Hepatocyte (in vitro differentiated cells): ENCODE results near the gene PSMG4. TPM values are rescaled to one million over a fixed set of nuclear protein-coding genes. Genes with fewer than 3 reads are reported as not detected.

Experiments used
- DNase-seq: peaks from one replicate; pipeline ENCODE4 v3.0.0-alpha.2; 2016; ENCODE audit warnings: low spot score
- H2AFZ ChIP-seq: fragments of 200-600 bp; sonication (generic); 2 replicates; pipeline ENCODE4 v1.6.0; 2016; ENCODE audit warnings: antibody characterized with exemption, mild to moderate bottlenecking
- H3K27ac ChIP-seq: fragments of 200-600 bp; sonication (generic); 2 replicates; pipeline ENCODE4 v1.5.1; 2016; ENCODE audit warnings: mild to moderate bottlenecking
- H3K27me3 ChIP-seq: fragments of 200-600 bp; sonication (generic); 2 replicates; pipeline ENCODE4 v1.6.1; 2016
- H3K36me3 ChIP-seq: fragments of 200-600 bp; sonication (generic); replicated peaks from 2 replicates; pipeline ENCODE4 v1.5.1; 2016; ENCODE audit warnings: low read depth; ENCODE audit not compliant: insufficient read depth
- H3K4me1 ChIP-seq: fragments of 200-600 bp; sonication (generic); 2 replicates; pipeline ENCODE4 v1.5.1; 2016; ENCODE audit warnings: mild to moderate bottlenecking, moderate library complexity; ENCODE audit not compliant: insufficient read depth
- H3K4me2 ChIP-seq: fragments of 200-600 bp; sonication (generic); 2 replicates; pipeline ENCODE4 v1.6.0; 2016
- H3K4me3 ChIP-seq: fragments of 200-600 bp; sonication (generic); 2 replicates; pipeline ENCODE4 v1.5.1; 2016; ENCODE audit warnings: mild to moderate bottlenecking
- H3K79me2 ChIP-seq: fragments of 200-600 bp; sonication (generic); 2 replicates; pipeline ENCODE4 v1.6.0; 2017; ENCODE audit warnings: mild to moderate bottlenecking
- H3K9me2 ChIP-seq: fragments of 200-600 bp; sonication (generic); replicated peaks from 2 replicates; pipeline ENCODE4 v1.6.0; 2017; ENCODE audit warnings: mild to moderate bottlenecking; ENCODE audit not compliant: insufficient read depth
- H3K9me3 ChIP-seq: fragments of 200-600 bp; sonication (generic); 2 replicates; pipeline ENCODE4 v1.5.1; 2016; ENCODE audit warnings: low read depth, mild to moderate bottlenecking
- H4K20me1 ChIP-seq: fragments of 200-600 bp; sonication (generic); 2 replicates; pipeline ENCODE4 v1.6.0; 2016; ENCODE audit warnings: mild to moderate bottlenecking; ENCODE audit not compliant: insufficient read depth, poor library complexity, severe bottlenecking
- EZH2 ChIP-seq: fragments of 200-600 bp; sonication (generic); IDR thresholded peaks from 2 replicates; pipeline ENCODE4 v1.6.1; 2016; ENCODE audit warnings: antibody characterized with exemption, mild to moderate bottlenecking, borderline replicate concordance
- EZH2phosphoT487 ChIP-seq: fragments of 200-600 bp; sonication (generic); IDR thresholded peaks from one replicate; pipeline ENCODE4 v1.6.1; 2018; ENCODE audit warnings: antibody characterized with exemption, mild to moderate bottlenecking, low read depth, moderate library complexity; ENCODE audit not compliant: unreplicated experiment, severe bottlenecking
- WGBS: methylation state at CpG from one replicate; pipeline ENCODE4 v1.1.6; 2016; ENCODE audit warnings: low lambda C conversion rate; ENCODE audit errors: missing lambda C conversion rate; 5-methylcytosine and 5-hydroxymethylcytosine counted together
- polyA plus RNA-seq: library from polyadenylated mRNA; unstranded; fragments of >200 nt; fragmentation: Nextera tagmentation; extraction: Ambion mirVana; gene quantifications from 2 replicates; pipeline ENCODE4 v1.2.1, GENCODE V29; 2016
- total RNA-seq: library from RNA; depleted of rRNA; stranded (reverse); fragments of >200 nt; gene quantifications from 2 replicates; pipeline ENCODE4 v1.2.3, GENCODE V29; 2014
- TF ChIP-seq, protein P1 (sequence below): fragments of 200-600 bp; sonication (generic); IDR thresholded peaks from 2 replicates; pipeline ENCODE4 v1.5.1; 2016; ENCODE audit warnings: antibody characterized with exemption, mild to moderate bottlenecking; ENCODE audit not compliant: poor library complexity

Gene PSMG4
- total and polyA plus RNA-seq, 2 experiments from 2014 or later, result 15.5 to 26.4 TPM

DNA sequence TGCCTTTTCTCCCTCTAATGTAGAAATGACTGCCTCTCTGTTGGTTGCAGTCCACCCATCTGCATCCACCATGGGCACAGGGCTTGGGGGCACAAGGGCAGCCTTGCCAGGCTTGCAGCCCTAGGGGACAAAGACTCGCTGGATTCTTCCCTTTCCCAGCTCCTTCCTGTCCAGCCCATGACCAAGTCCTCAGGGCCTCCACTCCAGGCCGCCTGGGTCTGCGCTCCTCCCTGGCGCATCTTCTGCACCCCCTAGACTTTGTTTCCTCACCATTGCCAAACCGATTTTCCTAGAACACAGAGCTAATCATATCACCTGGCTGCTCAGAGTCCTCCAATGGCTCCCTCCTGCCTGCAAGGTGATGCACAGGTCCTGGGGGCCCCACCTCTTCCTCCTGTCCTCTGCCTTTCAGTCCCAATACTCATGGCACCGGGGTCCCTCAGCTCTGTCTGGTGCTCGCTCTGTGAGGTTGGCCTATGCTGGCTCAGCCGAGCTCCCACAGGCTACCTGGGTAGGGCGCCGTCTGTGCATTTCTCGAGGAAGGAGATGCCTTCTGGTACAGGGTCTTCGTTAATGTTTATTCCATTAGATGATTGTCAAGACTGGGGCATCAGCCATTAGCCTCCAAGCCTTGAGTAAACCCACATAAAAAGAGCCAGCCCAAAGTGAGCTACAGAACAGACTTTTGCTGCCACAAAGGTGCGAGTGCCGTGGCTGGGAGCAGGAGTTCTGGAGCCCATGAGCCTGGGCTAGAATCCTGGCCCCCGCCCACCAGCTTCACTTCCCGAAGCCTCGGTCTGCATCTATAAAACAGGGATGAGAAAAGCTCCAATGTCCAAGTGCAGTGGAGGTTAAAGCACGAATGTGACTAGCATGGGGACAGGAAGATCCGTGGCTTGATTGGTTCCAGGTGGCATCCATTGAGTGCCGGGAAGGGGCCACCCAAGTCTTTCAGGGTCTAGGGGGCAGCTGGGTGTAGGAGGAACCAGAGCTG, 17.7 kb downstream of the PSMG4 start:
- Histone ChIP-seq H3K4me2 (no peak overlapping the region), H3K9me2 (no peaks in the 10 kb centered on the region), H3K27ac (no peak overlapping the region), H3K4me3 (no peak overlapping the region), H3K79me2 (no peaks in the 10 kb centered on the region), H2AFZ (no peak overlapping the region), H3K9me3 (no peaks in the 10 kb centered on the region), H3K27me3 (no peaks in the 10 kb centered on the region), H3K36me3 (no peaks in the 10 kb centered on the region), H3K4me1 (no peaks in the 10 kb centered on the region), H4K20me1 (no peaks in the 10 kb centered on the region)
- no peak for DNase-seq
- TF ChIP-seq, protein P1, sequence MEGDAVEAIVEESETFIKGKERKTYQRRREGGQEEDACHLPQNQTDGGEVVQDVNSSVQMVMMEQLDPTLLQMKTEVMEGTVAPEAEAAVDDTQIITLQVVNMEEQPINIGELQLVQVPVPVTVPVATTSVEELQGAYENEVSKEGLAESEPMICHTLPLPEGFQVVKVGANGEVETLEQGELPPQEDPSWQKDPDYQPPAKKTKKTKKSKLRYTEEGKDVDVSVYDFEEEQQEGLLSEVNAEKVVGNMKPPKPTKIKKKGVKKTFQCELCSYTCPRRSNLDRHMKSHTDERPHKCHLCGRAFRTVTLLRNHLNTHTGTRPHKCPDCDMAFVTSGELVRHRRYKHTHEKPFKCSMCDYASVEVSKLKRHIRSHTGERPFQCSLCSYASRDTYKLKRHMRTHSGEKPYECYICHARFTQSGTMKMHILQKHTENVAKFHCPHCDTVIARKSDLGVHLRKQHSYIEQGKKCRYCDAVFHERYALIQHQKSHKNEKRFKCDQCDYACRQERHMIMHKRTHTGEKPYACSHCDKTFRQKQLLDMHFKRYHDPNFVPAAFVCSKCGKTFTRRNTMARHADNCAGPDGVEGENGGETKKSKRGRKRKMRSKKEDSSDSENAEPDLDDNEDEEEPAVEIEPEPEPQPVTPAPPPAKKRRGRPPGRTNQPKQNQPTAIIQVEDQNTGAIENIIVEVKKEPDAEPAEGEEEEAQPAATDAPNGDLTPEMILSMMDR, result no peak
- no peak for TF ChIP-seq EZH2
- TF ChIP-seq EZH2phosphoT487, result no peak
- 79% methylated on average over 20 of the region's 20 CpGs for WGBS

DNA sequence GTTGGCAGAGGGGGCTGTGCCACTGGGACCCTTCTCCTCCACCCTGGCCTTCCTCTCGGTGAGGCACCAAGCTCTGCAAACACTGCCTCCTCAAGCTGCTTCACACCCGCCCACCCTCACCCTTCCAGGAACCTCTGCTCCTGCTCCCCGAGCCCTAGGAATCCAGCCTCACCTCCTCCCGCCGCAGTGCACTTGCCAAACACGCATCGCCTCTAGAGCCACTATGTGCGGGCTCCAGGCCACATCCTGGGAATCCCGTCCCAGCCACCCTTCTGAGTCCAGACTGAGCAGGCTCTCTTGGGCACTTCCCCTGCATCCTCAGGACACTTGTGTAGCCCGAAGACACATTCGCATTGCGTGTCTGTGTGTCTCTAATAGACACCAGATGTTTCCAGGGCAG, 18.5 kb downstream of the PSMG4 start:
- H3K4me2 ChIP-seq, result no peak overlapping the region
- 77% methylated on average over 12 of the region's 12 CpGs for WGBS
- H2AFZ ChIP-seq, result no peak overlapping the region
- H3K9me2 ChIP-seq, result no peaks in the 10 kb centered on the region
- no peaks in the 10 kb centered on the region for H3K9me3 ChIP-seq
- H4K20me1 ChIP-seq, result no peaks in the 10 kb centered on the region
- H3K4me1 ChIP-seq, result no peaks in the 10 kb centered on the region
- no peak overlapping the region for H3K27ac ChIP-seq
- no peaks in the 10 kb centered on the region for H3K27me3 ChIP-seq
- no peaks in the 10 kb centered on the region for H3K79me2 ChIP-seq
- DNase-seq, result no peak
- no peaks in the 10 kb centered on the region for H3K36me3 ChIP-seq
- TF ChIP-seq EZH2 (no peak), EZH2phosphoT487 (no peak)
- TF ChIP-seq, protein P1, result no peak
- H3K4me3 ChIP-seq, result no peak overlapping the region

DNA sequence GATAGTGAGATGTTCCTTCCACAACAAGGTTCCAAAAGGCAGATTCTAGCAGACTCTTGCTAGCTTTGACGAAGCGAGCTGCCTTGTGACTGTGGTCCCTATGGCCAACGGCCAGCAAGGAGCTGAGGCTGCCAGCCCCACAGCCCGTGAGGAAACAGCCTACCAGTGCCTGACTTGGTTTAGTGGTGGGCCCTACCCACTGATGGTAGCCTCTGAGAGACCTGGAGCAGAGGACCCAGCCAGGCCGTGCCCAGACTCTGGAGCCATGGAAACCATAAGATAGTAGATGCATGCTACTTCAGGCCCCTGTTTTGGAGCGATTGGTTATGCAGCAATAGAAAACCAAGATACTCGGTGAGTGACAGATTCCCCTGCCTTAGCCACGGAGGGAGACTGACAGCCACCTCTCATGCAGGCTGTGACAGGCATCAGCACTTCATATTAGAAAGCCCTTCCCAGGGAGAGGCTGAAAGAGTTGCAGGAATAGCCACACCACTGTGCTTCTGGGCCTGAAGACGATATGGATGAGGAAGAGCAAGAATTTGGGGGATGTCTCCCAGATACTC, 19.2 kb downstream of the PSMG4 start:
- TF ChIP-seq, protein P1, result no peak
- no peak for TF ChIP-seq EZH2
- TF ChIP-seq EZH2phosphoT487, result no peak
- H3K9me2 ChIP-seq, result no peaks in the 10 kb centered on the region
- WGBS, result 92% methylated on average over 9 of the region's 9 CpGs
- H3K79me2 ChIP-seq, result no peaks in the 10 kb centered on the region
- H3K36me3 ChIP-seq, result no peaks in the 10 kb centered on the region
- H3K4me1 ChIP-seq, result no peaks in the 10 kb centered on the region
- no peak overlapping the region for H3K4me3 ChIP-seq
- no peak for DNase-seq
- H4K20me1 ChIP-seq, result no peaks in the 10 kb centered on the region
- H3K27ac ChIP-seq, result no peak overlapping the region
- no peaks in the 10 kb centered on the region for H3K9me3 ChIP-seq
- H3K4me2 ChIP-seq, result no peak overlapping the region
- H3K27me3 ChIP-seq, result no peaks in the 10 kb centered on the region
- H2AFZ ChIP-seq, result no peak overlapping the region
